OCI-LY7 (cell line): ENCODE data around the gene SPATA31E1.

Experiments used
- CTCF ChIP-seq: fragments of 200-600 bp; sonication (generic); conservative IDR thresholded peaks from 2 replicates; pipeline ENCODE4 v1.5.1; 2014; ENCODE audit warnings: mild to moderate bottlenecking, antibody characterized with exemption, low read length, moderate library complexity, mixed read lengths
- EZH2phosphoT487 ChIP-seq: fragments of 200-600 bp; sonication (generic); IDR thresholded peaks from 2 replicates; pipeline ENCODE4 v1.6.1; 2018; ENCODE audit warnings: low read depth, borderline replicate concordance, mild to moderate bottlenecking, mixed run types, antibody characterized with exemption, low read length, moderate library complexity, mixed read lengths

GRCh38 chr9:87868175-87868574, 14.5 kb upstream of the SPATA31E1 start:
- TF ChIP-seq CTCF (no peak), EZH2phosphoT487 (no peak)
